SK-N-MC (cell line): ENCODE measurements around the gene LYPD3.

ENCODE experiments used
- EZH2 ChIP-seq: fragments of 200-600 bp; sonication (generic); IDR thresholded peaks from one replicate; pipeline ENCODE4 v1.6.1; 2017; ENCODE audit warnings: antibody characterized with exemption
- POLR2AphosphoS5 ChIP-seq: IDR thresholded peaks from 2 replicates; pipeline ENCODE4 v1.6.1; 2012; ENCODE audit warnings: mild to moderate bottlenecking, low read depth, low read length, borderline replicate concordance

- TF ChIP-seq EZH2 (no peak), POLR2AphosphoS5 (no peak)
These were observed 41.6 kb downstream of the LYPD3 start for GRCh38 chr19:43423779-43424178.
